GM18870 (cell line): ENCODE data around the gene AK9.
A peak's percentile ranks its signal among the peaks of the same experiment; 100 is the strongest.
"Not testable (repeated sequence)": the region's sequence is repeated elsewhere in the genome, so short reads cannot be mapped to it uniquely, and the experiment has no call there.

Experiments used
- ATAC-seq: cut with Tn5 transposase; IDR thresholded peaks from one replicate; pipeline ENCODE4 v1.9.1; 2021; ENCODE audit warnings: moderate library complexity; ENCODE audit not compliant: unreplicated experiment

Gene AK9

GRCh38 chr6:109626311-109626710 lies 64.7 kb downstream of the AK9 start:
- ATAC-seq: no peak

- ATAC-seq: no peak
Observed at GRCh38 chr6:109625199-109625598, 65.8 kb downstream of the AK9 start.

- ATAC-seq: no peak
Observed at GRCh38 chr6:109623288-109623687, 67.7 kb downstream of the AK9 start.

- ATAC-seq: no peak
Observed at GRCh38 chr6:109612268-109612667, 78.7 kb downstream of the AK9 start.

- no peak for ATAC-seq
Observed at GRCh38 chr6:109611502-109611901, 79.5 kb downstream of the AK9 start.

- ATAC-seq: no peak
Observed at GRCh38 chr6:109610590-109610989, 80.4 kb downstream of the AK9 start.

- ATAC-seq: no peak
Observed at GRCh38 chr6:109609737-109610136, 81.3 kb downstream of the AK9 start.

- no peak for ATAC-seq
Observed at GRCh38 chr6:109606359-109606758, 84.6 kb downstream of the AK9 start.

GRCh38 chr6:109595998-109596397 lies 95.0 kb downstream of the AK9 start:
- no peak for ATAC-seq

GRCh38 chr6:109580519-109580918 lies 110.5 kb downstream of the AK9 start:
- ATAC-seq: no peak

GRCh38 chr6:109579361-109579760 lies 111.6 kb downstream of the AK9 start:
- peak; percentile 72 for ATAC-seq

- ATAC-seq: not testable (repeated sequence)
Observed at GRCh38 chr6:109569901-109570300, 121.1 kb downstream of the AK9 start.

- ATAC-seq: no peak
Observed at GRCh38 chr6:109561844-109562243, 129.2 kb downstream of the AK9 start.

- ATAC-seq: no peak
Observed at GRCh38 chr6:109531446-109531845, 159.6 kb downstream of the AK9 start.

GRCh38 chr6:109527989-109528388 lies 163.0 kb downstream of the AK9 start:
- ATAC-seq: no peak

GRCh38 chr6:109526905-109527628 lies 163.9 kb downstream of the AK9 start:
- no peak for ATAC-seq

GRCh38 chr6:109524129-109524528 lies 166.9 kb downstream of the AK9 start:
- ATAC-seq: no peak

GRCh38 chr6:109523478-109523877 lies 167.5 kb downstream of the AK9 start:
- ATAC-seq: no peak

- no peak for ATAC-seq
Observed at GRCh38 chr6:109521080-109521479, 169.9 kb downstream of the AK9 start.

- not testable (repeated sequence) for ATAC-seq
Observed at GRCh38 chr6:109519647-109520046, 171.4 kb downstream of the AK9 start.

GRCh38 chr6:109516929-109517328 lies 174.1 kb downstream of the AK9 start:
- no peak for ATAC-seq

- ATAC-seq: no peak
Observed at GRCh38 chr6:109515781-109516409, 175.1 kb downstream of the AK9 start.

- ATAC-seq: no peak
Observed at GRCh38 chr6:109514946-109515345, 176.1 kb downstream of the AK9 start.
